Esophagus squamous epithelium (tissue), 4 donors: Measurements from ENCODE around the gene ATG9B.

Experiments
- CTCF ChIP-seq, 6 experiments: fragments of 450-650 bp in 4 of 6; fragments of 200-600 bp in 2 of 6; sonication (generic) in 2 of 6; IDR thresholded peaks; one replicate each; pipeline ENCODE4 v1.5.1; 2016 to 2019; ENCODE audit warnings: antibody characterized with exemption in 6 of 6, mild to moderate bottlenecking in 4 of 6, moderate library complexity in 4 of 6
- POLR2A ChIP-seq, 4 donors: fragments of 450-650 bp; IDR thresholded peaks; one replicate each; pipeline ENCODE4 v1.6.1; 2017; ENCODE audit warnings: antibody characterized with exemption in 4 of 4, mild to moderate bottlenecking in 4 of 4, moderate library complexity in 3 of 4

- TF ChIP-seq CTCF (IDR thresholded peaks at IDR 0.05) = no peak
- no peak for TF ChIP-seq POLR2A (IDR thresholded peaks at IDR 0.05)
These were observed 33.3 kb upstream of the ATG9B start, which contains the start of gene CDK5 for GRCh38 chr7:151057506-151057988.
